HPDE6-E6E7 (cell line): Measurements from ENCODE around the gene C19orf38.
"Not testable (repeated sequence)": the region's sequence is repeated elsewhere in the genome, so short reads cannot be mapped to it uniquely, and the experiment has no call there.

Experiments
- DNase-seq: peaks from one replicate; pipeline ENCODE4 v3.0.0; 2011; ENCODE audit warnings: missing footprints; ENCODE audit errors: extremely low spot score

C19orf38 gene

DNA sequence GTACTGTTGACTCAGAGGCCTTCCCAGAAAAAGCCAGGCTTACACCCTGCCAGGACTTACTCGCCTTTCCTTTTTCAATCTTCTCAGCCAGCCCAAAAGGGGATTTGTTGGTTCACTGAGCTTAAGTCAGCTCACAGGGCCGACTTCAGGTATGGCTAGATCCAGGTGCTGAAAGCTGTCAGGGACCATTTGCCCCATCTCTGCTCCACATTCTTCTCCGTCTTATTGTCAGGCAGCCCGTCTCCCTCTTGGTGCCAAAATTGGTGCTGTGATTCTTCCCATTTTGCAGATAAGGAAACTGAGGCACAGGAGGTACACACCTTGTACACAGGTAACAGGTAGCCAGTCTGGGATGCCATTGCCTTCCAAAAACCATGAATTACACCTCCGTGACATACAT is 2.4 kb downstream of the C19orf38 start:
- DNase-seq: no peak

GRCh38 chr19:10852098-10852800 is 4.0 kb downstream of the C19orf38 start:
- DNase-seq: no peak

DNA sequence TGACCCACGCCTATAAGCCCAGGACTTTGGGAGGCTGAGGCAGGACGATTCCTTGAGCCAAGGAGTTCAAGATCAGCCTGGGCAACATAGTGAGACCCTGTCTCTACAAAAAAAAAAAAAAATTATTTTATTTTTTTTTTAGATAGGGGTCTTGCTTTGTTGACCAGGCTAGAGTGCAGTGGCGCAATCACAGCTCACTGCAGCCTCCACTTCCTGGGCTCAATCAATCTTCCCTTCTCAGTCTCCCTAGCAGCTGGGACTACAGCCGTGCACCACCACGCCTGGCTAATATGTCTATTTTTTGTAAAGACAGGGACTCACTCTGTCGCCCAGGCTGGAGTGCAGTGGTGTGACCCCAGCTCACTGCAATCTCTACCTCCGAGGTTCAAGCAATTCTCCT is 4.7 kb downstream of the C19orf38 start:
- DNase-seq: no peak

- no peak for DNase-seq
Measured at GRCh38 chr19:10854350-10855089, 6.3 kb downstream of the C19orf38 start.

DNA sequence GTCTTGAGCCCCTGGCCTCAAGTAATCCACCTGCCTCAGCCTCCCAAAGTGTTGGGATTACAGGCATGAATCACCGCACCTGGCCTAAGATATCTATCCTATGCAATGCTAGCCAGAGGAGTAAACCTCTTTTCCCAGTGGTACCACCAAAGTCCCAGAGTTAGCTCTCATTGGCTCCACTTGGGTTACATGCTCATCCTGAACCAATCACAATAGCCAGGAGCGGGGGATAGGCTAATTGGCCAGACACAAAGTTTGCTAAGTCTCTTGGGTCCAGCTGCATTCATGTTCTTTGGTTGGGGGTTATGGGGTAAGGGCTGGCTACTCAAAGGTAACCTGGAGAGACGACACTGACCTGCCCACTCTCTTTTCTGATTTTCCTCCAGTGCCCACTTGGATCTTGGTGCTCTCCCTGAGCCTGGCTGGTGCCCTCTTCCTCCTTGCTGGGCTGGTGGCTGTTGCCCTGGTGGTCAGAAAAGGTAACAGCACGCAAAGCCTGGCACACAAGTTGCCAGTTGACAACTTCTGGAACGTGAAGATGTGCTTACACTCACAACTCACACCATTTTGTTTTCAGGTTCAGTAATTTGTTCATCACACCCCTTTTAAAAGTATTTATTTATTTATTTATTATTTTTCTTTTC is 7.8 kb downstream of the C19orf38 start:
- DNase-seq: no peak

- DNase-seq: not testable (repeated sequence)
Measured at GRCh38 chr19:10856899-10857298, 8.7 kb downstream of the C19orf38 start.

DNA sequence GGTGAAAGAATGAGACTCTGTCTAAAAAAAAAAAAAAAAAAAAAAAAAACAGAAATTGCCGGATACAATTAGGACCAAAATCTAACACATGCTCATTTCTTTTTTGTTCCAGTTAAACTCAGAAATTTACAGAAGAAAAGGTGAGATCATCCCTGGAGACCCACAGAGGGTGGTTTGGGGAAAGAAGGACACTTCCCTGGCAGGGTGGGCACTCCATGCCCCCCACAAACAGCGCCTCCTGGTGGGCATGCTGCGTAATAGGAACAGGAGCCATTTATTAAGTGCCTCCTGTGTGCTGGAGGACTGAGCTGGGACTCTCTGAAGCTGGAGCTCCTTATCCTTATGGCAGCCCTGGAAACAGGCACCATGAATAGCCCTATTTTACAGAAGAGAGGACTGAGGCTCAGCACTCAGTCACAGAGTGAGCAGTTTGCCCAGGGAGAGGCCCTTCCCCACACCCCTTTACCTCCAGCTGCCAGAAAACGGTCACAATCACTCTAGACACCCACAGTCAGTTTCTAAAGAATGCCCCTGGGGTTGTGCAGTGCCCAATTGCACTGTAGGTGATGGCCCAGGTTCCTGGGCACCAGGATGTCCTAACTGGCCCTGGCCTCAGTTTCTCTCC is 10.1 kb downstream of the C19orf38 start:
- no peak for DNase-seq

GRCh38 chr19:10861103-10861651 is 13.0 kb downstream of the C19orf38 start:
- DNase-seq: no peak

DNA sequence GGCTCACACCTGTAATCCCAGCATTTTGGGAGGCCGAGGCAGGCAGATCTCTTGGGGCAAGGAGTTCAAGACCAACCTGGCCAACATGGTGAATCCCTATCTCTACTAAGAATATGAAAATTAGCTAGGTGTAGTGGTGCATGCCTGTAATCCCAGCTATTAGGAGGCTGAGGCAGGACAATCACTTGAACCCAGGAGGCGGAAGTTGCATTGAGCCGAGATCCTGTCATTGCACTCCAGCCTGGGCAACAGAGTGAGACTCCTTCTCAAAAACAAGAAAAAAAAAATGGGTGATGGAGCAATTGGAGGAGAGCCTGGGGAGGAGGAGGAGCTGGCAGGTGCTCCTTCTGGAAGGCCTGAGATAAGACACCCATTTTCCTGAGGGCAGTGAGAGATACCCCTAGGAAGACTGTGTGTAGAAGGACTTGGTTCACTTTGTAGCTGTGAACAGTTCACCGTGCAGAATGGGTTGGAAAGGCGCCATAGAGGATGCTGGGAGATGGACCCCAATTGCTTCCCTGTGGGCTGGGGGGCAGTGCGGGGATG is 14.4 kb downstream of the C19orf38 start:
- DNase-seq: no peak

- peak; percentile 61 for DNase-seq
Measured at GRCh38 chr19:10863107-10863717, 15.0 kb downstream of the C19orf38 start.

GRCh38 chr19:10864538-10864899 is 16.3 kb downstream of the C19orf38 start:
- DNase-seq: peak; percentile 94

- DNase-seq: no peak
Measured at GRCh38 chr19:10866495-10866894, 18.3 kb downstream of the C19orf38 start.

- no peak for DNase-seq
Measured at GRCh38 chr19:10868872-10869547, 20.8 kb downstream of the C19orf38 start.

- DNase-seq: not testable (repeated sequence)
Measured at GRCh38 chr19:10869872-10870311, 21.7 kb downstream of the C19orf38 start.

GRCh38 chr19:10870501-10870954 is 22.3 kb downstream of the C19orf38 start:
- no peak for DNase-seq

- peak; percentile 95 for DNase-seq
Measured at GRCh38 chr19:10870955-10871603, 22.9 kb downstream of the C19orf38 start, which contains the start of gene CARM1. Gene CARM1, plus strand, starts transcription at chr19:10871553. Its CDS starts 150 bp downstream, at chr19:10871703.

GRCh38 chr19:10871711-10872545 is 23.7 kb downstream of the C19orf38 start:
- no peak for DNase-seq

- no peak for DNase-seq
Measured at GRCh38 chr19:10872546-10873107, 24.4 kb downstream of the C19orf38 start.

GRCh38 chr19:10874024-10874423 is 25.8 kb downstream of the C19orf38 start:
- no peak for DNase-seq
